Right cardiac atrium (tissue), 5 donors: ENCODE measurements around the gene PLA2G6. TPM values are rescaled to one million over a fixed set of nuclear protein-coding genes. Genes with fewer than 3 reads are reported as not detected.

Experiments used
- ATAC-seq, 2 donors: fragments of 200-7000 bp; cut with Tn5 transposase; one replicate each; pipeline versions ENCODE4 v1.8.0 to v1.9.1; 2020; ENCODE audit warnings: moderate library complexity in 2 of 2, mild to moderate bottlenecking in 1 of 2
- DNase-seq, 3 donors: peaks; one replicate each; pipeline ENCODE4 v3.0.0-alpha.2; 2020
- H3K27ac ChIP-seq: one replicate; pipeline ENCODE4 v1.5.1; 2013; ENCODE audit warnings: mild to moderate bottlenecking, low read length, control low read depth, moderate library complexity
- H3K27me3 ChIP-seq: one replicate; pipeline ENCODE4 v1.6.1; 2013; ENCODE audit not compliant: control insufficient read depth, insufficient read depth
- H3K4me1 ChIP-seq: one replicate; pipeline ENCODE4 v1.6.1; 2013; ENCODE audit warnings: low read length; ENCODE audit not compliant: control insufficient read depth, insufficient read depth
- H3K4me3 ChIP-seq: one replicate; pipeline ENCODE4 v1.5.1; 2013; ENCODE audit warnings: low read length, control low read depth
- H3K9me3 ChIP-seq: one replicate; pipeline ENCODE4 v1.6.1; 2013; ENCODE audit warnings: low read length; ENCODE audit not compliant: control insufficient read depth
- WGBS: extraction: QIAGEN DNeasy Blood & Tissue Kit; methylation state at CpG from one replicate; pipeline ENCODE4 v1.1.7; 2013; 5-methylcytosine and 5-hydroxymethylcytosine counted together
- intact Hi-C, 4 donors: fragments of 100-400 bp; cut with DNase I; formaldehyde crosslinking; loops; one replicate each; pipeline versions ENCODE4 v1.11.0 to v1.14.0; 2022 to 2023
- polyA plus RNA-seq: library from polyadenylated mRNA; stranded (reverse); fragments of 200-250 nt; gene quantifications from one replicate; pipeline ENCODE4 v1.2.3, GENCODE V29; 2013
- total RNA-seq, 4 donors: library from RNA; stranded (reverse); fragmentation: NEBNext Ultra II Directional; extraction: Animal tissue kit (Norgen Biotek cat#: 25700); gene quantifications; one replicate each; pipeline ENCODE4 v1.2.1, GENCODE V29; 2021
- donor health status: healthy with polysubstance abuse.
- donor health status: DM: no; HTN: yes; CAD: no.
- donor health status: DM: no; HTN: no; CAD: no.
- donor health status: DM: no; HTN: yes; CAD: no; lungs with severe emphysema.
- donor health status: DM: yes; HTN: yes; CAD: no.

PLA2G6 gene
- total and polyA plus RNA-seq, 5 donors = 16.0 to 25.2 (median 16.4) TPM

DNA sequence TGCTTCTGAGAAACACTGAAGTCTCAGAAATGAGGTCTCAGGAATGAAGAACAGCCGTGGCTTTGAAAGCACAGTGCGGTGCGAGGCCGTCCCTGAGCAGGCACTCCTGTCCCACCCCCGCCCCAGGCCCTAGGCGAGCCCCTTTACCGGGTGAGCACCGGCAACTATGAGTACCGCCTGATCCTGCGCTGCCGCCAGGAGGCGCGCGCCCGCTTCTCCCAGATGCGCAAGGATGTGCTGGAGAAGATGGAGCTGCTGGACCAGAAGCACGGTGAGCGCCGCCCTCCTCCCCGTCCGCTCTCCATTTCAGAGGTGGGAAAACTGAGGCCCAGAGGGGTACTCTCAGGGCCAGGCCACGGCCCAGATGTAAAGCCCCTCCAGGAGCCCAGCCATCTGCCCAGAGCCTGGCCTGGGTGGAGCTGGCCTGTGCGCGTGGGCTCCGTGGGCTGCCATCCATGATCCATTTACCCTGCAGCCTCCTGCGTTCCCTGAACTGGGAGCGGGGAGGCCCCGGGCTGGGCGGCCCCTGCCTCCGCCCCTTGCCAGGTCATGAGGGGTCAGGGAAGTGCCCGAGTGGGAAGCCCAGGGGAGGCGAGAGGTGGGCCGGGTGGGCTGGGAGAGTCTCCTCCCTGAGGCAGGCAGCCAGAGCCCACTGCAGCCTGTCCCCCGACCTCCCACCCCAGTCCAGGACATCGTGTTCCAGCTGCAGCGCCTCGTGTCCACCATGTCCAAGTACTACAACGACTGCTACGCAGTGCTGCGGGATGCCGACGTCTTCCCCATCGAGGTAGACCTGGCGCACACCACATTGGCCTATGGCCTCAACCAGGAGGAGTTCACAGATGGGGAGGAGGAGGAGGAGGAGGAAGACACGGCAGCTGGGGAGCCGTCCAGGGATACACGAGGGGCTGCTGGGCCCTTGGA lies 107.2 kb downstream of the PLA2G6 start:
- ATAC-seq (no peak), DNase-seq (peak in 1 of 3 donors; percentile 67)
- intact Hi-C loops = no loop called here
- WGBS = 85% methylated on average over 47 of the region's 47 CpGs
- Histone ChIP-seq H3K27ac (no peak overlapping the region), H3K4me3 (no peak overlapping the region), H3K4me1 (peaks cover 10% of the 10 kb centered on the region), H3K9me3 (no peaks in the 10 kb centered on the region), H3K27me3 (no peaks in the 10 kb centered on the region)

DNA sequence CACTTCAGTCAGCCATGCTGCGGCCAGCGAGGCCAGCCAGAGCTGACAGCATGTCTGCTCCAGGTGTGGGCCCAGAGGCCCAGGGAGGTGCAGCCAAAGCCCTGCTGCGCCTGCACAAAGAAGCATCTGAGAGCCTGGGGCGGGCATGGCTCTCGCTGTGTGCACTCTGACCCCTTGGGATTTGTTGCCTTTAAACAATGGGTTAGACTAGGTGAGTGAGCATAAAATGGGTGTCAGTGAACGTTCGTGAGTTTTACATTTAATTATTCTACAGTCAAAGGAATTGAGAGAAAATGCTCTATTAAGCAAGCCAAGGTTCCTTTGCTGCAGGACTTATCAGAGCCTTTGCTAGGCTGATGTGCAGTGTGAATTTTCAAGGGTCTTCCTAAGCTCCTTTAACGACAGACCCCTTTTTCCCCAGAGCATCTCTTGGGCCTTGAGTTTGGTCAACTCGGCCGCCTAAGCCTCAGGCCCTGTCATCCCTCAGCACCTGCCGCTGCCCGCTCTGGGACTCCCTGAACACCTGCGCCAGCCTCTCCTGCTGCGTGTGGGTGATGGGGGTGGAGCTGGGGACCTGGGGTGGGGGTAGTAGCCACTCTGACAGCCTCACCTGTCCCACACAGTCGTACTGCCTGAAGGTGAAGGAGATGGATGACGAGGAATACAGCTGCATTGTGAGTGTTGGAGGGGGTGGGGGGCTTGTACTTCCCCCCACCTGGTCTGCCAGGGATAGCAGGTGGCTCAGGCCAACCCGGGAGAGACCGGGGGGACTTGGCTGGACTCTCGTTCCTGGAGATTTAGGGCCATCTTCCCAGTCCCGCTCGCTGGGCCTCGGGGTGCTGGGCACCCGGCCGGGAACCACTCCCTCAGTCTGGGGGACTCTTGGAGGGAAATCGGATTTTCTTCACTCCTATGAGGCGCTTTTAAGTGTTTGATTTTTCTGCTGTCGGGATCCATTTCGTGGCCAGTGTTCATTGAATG lies 108.2 kb downstream of the PLA2G6 start:
- no peak for ATAC-seq
- Histone ChIP-seq H3K4me1 (peaks cover 10% of the 10 kb centered on the region), H3K4me3 (no peak overlapping the region), H3K27me3 (no peaks in the 10 kb centered on the region), H3K27ac (no peak overlapping the region), H3K9me3 (no peaks in the 10 kb centered on the region)
- no peak for DNase-seq
- 95% methylated on average over 28 of the region's 28 CpGs for WGBS
- intact Hi-C loops = no loop called here

- DNase-seq (no peak), ATAC-seq (no peak)
- Histone ChIP-seq H3K9me3 (no peaks in the 10 kb centered on the region), H3K27me3 (no peaks in the 10 kb centered on the region), H3K4me1 (peaks cover 10% of the 10 kb centered on the region), H3K27ac (no peak overlapping the region), H3K4me3 (no peak overlapping the region)
- intact Hi-C loops = no loop called here
- WGBS = 93% methylated on average over 25 of the region's 25 CpGs
Observed at GRCh38 chr22:38072322-38073149, 109.1 kb downstream of the PLA2G6 start.

- Histone ChIP-seq H3K9me3 (no peaks in the 10 kb centered on the region), H3K27me3 (no peaks in the 10 kb centered on the region), H3K27ac (no peak overlapping the region), H3K4me3 (no peak overlapping the region), H3K4me1 (peaks cover 10% of the 10 kb centered on the region)
- DNase-seq (no peak), ATAC-seq (no peak)
- 93% methylated on average over 22 of the region's 22 CpGs for WGBS
- intact Hi-C loops = no loop called here
Observed at GRCh38 chr22:38071421-38072321, 110.0 kb downstream of the PLA2G6 start.

GRCh38 chr22:38070250-38070921 lies 111.2 kb downstream of the PLA2G6 start:
- no peaks in the 10 kb centered on the region for H3K9me3 ChIP-seq
- H3K4me1 ChIP-seq = peaks cover 10% of the 10 kb centered on the region
- ATAC-seq = no peak
- H3K27me3 ChIP-seq = no peaks in the 10 kb centered on the region
- 82% methylated on average over 11 of the region's 11 CpGs for WGBS
- intact Hi-C loops = no loop called here
- no peak overlapping the region for H3K4me3 ChIP-seq
- H3K27ac ChIP-seq = peak overlapping the region; percentile 88
- no peak for DNase-seq

DNA sequence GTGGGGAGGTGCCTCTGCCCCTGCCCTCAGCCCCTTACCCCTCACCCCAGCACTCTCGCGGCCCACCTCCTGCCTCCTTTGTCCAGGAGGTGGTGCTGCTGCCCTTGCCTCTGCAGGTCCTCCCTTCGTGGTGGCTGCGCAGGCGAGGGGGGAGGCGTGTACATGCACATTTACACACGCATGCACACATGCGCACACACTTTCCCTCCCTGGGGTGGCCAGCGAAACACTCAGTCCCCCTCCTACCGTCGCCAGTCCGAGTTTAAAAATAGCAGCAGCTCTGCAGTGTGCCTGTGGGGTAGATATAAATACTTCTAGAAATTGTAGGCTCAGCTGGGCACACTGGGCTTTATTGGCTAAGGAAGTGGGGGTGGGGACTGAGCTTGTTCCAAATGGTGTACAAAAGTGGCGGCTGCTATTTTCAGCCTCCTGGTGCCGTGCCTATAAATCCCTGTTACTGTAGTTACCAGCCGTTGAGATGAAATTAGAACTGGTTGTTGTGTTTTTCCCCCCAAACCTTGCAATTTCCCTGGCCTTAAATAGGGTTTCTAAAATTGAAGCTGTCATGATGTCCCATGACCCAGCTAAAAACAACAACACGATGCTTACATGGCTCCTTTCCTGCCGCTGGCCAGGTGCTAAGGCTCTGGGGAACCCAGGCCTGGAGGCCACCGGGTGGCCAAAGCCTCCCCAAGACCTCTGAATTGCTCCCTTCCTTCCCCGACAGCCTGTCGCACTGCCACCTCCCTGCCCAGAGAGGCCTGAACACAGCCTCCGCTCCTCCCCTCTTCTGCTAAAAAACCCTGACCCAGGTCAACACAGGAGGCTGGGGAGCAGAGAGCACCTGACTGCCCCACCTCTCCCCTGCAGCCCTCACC lies 112.0 kb downstream of the PLA2G6 start:
- Histone ChIP-seq H3K4me3 (no peak overlapping the region), H3K4me1 (peaks cover 10% of the 10 kb centered on the region), H3K9me3 (no peaks in the 10 kb centered on the region), H3K27ac (peak overlapping the region; percentile 88), H3K27me3 (no peaks in the 10 kb centered on the region)
- 53% methylated on average over 21 of the region's 21 CpGs for WGBS
- DNase-seq (peak; percentile 73 to 93 (median 89)), ATAC-seq (peak; percentile 63 to 80)
- intact Hi-C loops = loop anchor here in 2 of 4 donors (5.0 kb wide), 2 partner anchors 283 to 503 kb away; partner anchors contain the start of gene DMC1 (in 1 of the 2)

DNA sequence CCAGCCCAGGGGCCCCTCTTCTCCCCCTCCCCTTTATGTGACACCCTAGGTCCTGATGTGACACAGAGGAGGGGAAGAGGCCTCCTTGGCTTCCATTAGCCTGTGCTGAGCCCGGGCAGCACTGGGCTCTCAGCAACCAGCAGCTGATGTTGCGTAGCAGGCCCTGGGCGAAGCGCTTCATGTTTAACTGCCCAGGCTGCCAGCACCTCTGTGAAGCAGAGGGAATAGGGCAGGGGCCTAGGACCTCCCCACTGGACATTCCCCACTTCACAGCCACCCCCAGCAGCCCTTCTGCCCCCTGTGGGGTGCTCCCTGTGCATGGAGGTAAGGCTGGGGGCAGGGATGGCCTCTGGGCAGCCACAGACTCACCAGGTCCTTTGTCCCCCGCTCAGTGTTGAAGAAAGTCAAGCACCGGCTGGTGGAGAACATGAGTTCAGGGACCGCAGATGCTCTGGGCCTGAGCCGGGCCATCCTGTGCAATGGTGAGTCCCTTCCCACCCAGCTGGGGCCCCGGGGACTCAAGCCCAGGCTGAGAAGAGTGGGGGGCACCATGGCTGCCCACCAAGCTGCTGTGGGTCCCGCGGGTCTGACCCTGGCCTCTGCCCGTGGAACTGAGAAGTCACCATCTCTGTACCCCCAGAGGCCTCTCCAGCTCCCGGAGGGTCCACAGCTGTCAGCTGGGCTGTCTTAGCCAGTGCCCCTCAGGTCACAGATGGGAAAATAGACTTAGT lies 112.8 kb downstream of the PLA2G6 start:
- ATAC-seq = peak in 1 of 2 donors; percentile 1
- Histone ChIP-seq H3K4me3 (no peak overlapping the region), H3K27me3 (no peaks in the 10 kb centered on the region), H3K4me1 (peaks cover 10% of the 10 kb centered on the region), H3K27ac (peak overlapping the region; percentile 63), H3K9me3 (no peaks in the 10 kb centered on the region)
- WGBS = 77% methylated on average over 13 of the region's 13 CpGs
- intact Hi-C loops = loop anchor here in 2 of 4 donors (5.0 kb wide), 2 partner anchors 283 to 503 kb away; partner anchors contain the start of gene DMC1 (in 1 of the 2)
- DNase-seq = peak in 2 of 3 donors; percentile 48 to 55

DNA sequence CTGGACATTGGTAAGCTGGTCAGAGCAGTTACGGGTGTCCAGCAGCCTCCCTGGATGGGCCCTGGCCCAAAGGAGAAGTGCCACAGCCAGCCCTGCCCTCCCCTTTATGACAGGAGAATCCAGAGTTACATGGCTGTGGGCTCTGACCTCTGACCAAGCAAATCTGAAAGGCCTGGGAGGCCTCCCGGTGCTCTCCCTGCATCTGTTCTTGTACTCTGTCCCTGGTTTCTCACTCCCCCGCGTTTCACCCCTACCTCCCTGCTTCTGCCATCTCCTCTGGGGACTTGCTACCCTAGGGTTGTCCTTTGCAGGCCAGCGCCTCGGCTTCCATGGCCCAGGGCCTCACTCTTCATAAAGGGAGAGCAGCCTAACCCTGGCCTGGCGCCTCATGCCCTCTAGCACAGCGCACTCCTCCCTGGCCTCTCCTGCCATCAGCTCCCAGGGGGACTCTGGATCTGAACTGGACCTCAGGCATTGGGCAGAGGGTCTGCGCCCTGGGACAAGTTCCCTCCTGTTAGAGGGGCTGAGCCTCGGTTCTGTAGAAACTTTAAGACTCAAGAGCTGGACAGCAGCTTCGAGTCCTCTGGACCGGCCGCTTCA lies 113.8 kb downstream of the PLA2G6 start:
- Histone ChIP-seq H3K27me3 (no peaks in the 10 kb centered on the region), H3K9me3 (no peaks in the 10 kb centered on the region), H3K27ac (peak overlapping the region; percentile 63), H3K4me3 (no peak overlapping the region), H3K4me1 (peaks cover 10% of the 10 kb centered on the region)
- ATAC-seq = no peak
- 82% methylated on average over 13 of the region's 13 CpGs for WGBS
- intact Hi-C loops = loop anchor here in 2 of 4 donors (5.0 kb wide), 2 partner anchors 284 to 504 kb away; partner anchors contain the start of gene DMC1 (in 1 of the 2)
- peak in 1 of 3 donors; percentile 38 for DNase-seq
